OCI-LY7 (cell line): ENCODE results near the gene CABP1. TPM values are rescaled to one million over a fixed set of nuclear protein-coding genes. Genes with fewer than 3 reads are reported as not detected.

Experiments
- Bru-seq: library from RNA; stranded (reverse); fragments of 400-500 nt; gene quantifications from one replicate; lab custom pipeline; 2021; lab: Mats Ljungman, UMichigan
- BruChase-seq, 2 experiments: library from RNA; stranded (reverse); fragments of 400-500 nt; gene quantifications; one replicate each; lab custom pipeline; 2021; lab: Mats Ljungman, UMichigan
- BruUV-seq: library from RNA; stranded (reverse); fragments of 400-500 nt; replicated peaks from 2 replicates; lab custom pipeline; 2021; lab: Mats Ljungman, UMichigan
- CTCF ChIA-PET: fragments of 300-600 bp; sonication (Branson Sonifier 250); formaldehyde crosslinking; loops from one replicate; lab custom pipeline; 2022; ENCODE audit warnings: antibody characterized with exemption; ENCODE audit not compliant: unreplicated experiment; lab: Charles Lee
- POLR2A ChIA-PET: fragments of 300-600 bp; sonication (Branson Sonifier 250); formaldehyde crosslinking; loops from one replicate; lab custom pipeline; 2022; ENCODE audit warnings: antibody characterized with exemption; lab: Charles Lee
- DNase-seq: peaks from one replicate; pipeline ENCODE4 v3.0.0-alpha.2; 2015; ENCODE audit warnings: low spot score
- H2AFZ ChIP-seq: fragments of 200-600 bp; sonication (generic), shearing (Covaris generic); 2 replicates; pipeline ENCODE4 v1.6.1; 2014; ENCODE audit warnings: mild to moderate bottlenecking, antibody characterized with exemption, low read length, moderate library complexity
- H3K27ac ChIP-seq: fragments of 200-600 bp; sonication (generic); 2 replicates; pipeline ENCODE4 v1.5.1; 2014; ENCODE audit warnings: mixed run types, low read depth, mild to moderate bottlenecking, moderate library complexity, low read length, inconsistent platforms; ENCODE audit not compliant: poor library complexity, severe bottlenecking
- H3K36me3 ChIP-seq: fragments of 200-600 bp; sonication (generic); 2 replicates; pipeline ENCODE4 v1.6.1; 2014; ENCODE audit warnings: mild to moderate bottlenecking, antibody characterized with exemption, low read length, moderate library complexity, mixed read lengths; ENCODE audit not compliant: insufficient read depth
- H3K4me1 ChIP-seq: fragments of 200-600 bp; sonication (generic); 2 replicates; pipeline ENCODE4 v1.5.1; 2014; ENCODE audit warnings: mild to moderate bottlenecking, low read length; ENCODE audit not compliant: insufficient read depth, poor library complexity, severe bottlenecking
- H3K4me2 ChIP-seq: fragments of 200-600 bp; sonication (generic); 2 replicates; pipeline ENCODE4 v1.6.1; 2014; ENCODE audit warnings: mild to moderate bottlenecking, low read length
- H3K4me3 ChIP-seq: fragments of 200-600 bp; sonication (generic); 2 replicates; pipeline ENCODE4 v1.5.1; 2014; ENCODE audit warnings: mild to moderate bottlenecking, low read depth, low read length; ENCODE audit not compliant: poor library complexity, severe bottlenecking
- H3K79me2 ChIP-seq: fragments of 200-600 bp; sonication (generic); 2 replicates; pipeline ENCODE4 v1.6.1; 2016; ENCODE audit warnings: low read depth, mild to moderate bottlenecking, low read length, moderate library complexity, mixed read lengths; ENCODE audit not compliant: insufficient read depth
- H3K9me2 ChIP-seq: fragments of 200-600 bp; sonication (generic); 2 replicates; pipeline ENCODE4 v1.6.1; 2016; ENCODE audit warnings: mild to moderate bottlenecking, low read length, mixed read lengths; ENCODE audit not compliant: insufficient read depth
- H3K9me3 ChIP-seq: fragments of 200-600 bp; sonication (generic); 2 replicates; pipeline ENCODE4 v1.6.1; 2014; ENCODE audit warnings: mild to moderate bottlenecking, mixed run types, low read length, mixed read lengths
- H4K20me1 ChIP-seq: fragments of 200-600 bp; sonication (generic); 2 replicates; pipeline ENCODE4 v1.6.1; 2014; ENCODE audit warnings: mild to moderate bottlenecking, antibody characterized with exemption, low read length, moderate library complexity, mixed read lengths; ENCODE audit not compliant: insufficient read depth
- CTCF ChIP-seq: fragments of 200-600 bp; sonication (generic); conservative IDR thresholded peaks from 2 replicates; pipeline ENCODE4 v1.5.1; 2014; ENCODE audit warnings: mild to moderate bottlenecking, antibody characterized with exemption, low read length, moderate library complexity, mixed read lengths
- EZH2phosphoT487 ChIP-seq: fragments of 200-600 bp; sonication (generic); IDR thresholded peaks from 2 replicates; pipeline ENCODE4 v1.6.1; 2018; ENCODE audit warnings: low read depth, borderline replicate concordance, mild to moderate bottlenecking, mixed run types, antibody characterized with exemption, low read length, moderate library complexity, mixed read lengths
- intact Hi-C: fragments of 100-400 bp; cut with micrococcal nuclease; formaldehyde crosslinking; loops from one replicate; pipeline ENCODE4 v1.10.0; 2022; ENCODE audit not compliant: unreplicated experiment
- long read RNA-seq: library from polyadenylated mRNA; stranded (forward); transcript quantifications from one replicate; pipeline ENCODE4 v2.0.0, GENCODE V29; 2022
- total RNA-seq, 2 experiments: library from RNA; depleted of rRNA in 1 of 2; stranded (reverse); fragments of >200 nt in 1 of 2; shearing (Covaris generic) in 1 of 2; gene quantifications; 2 replicates each; pipeline ENCODE4 v1.2.3, GENCODE V29; 2014 to 2022

Gene CABP1
- total RNA-seq (2014; rRNA removed; shearing (Covaris generic)), result 0.18 and 0.79 TPM in 2 replicates
- 2.4 and 3.8 TPM in 2 replicates for total RNA-seq (2022)
- Bru-seq, nascent RNA, result percentile 33 among the genes with signal in this experiment
- BruChase-seq, experiment 1, labeled RNA remaining after a 6-hour chase, result percentile 36 among the genes with signal in this experiment
- BruChase-seq, experiment 2, labeled RNA remaining after a 2-hour chase, result percentile 36 among the genes with signal in this experiment
- long read RNA-seq, partial matches to known transcripts, result 0 of 3 reads
- long read RNA-seq, other reads (novel, unspliced or antisense), result 0 of 3 reads

GRCh38 chr12:120639771-120640721, at the start of gene CABP1:
CABP1 (plus strand) TSS chr12:120640626; CDS start chr12:120640686, 60 bp downstream.
- peak within 1 kb of the TSS; percentile 81 for H3K4me2 ChIP-seq
- no peaks in the 10 kb centered on the region for H4K20me1 ChIP-seq
- ChIA-PET POLR2A (interaction anchor here (1.4 kb wide), 1 partner anchor 59 kb away, joined by 3 read pairs; the partner anchor contains the start of gene POP5), CTCF (no interaction called here)
- H3K79me2 ChIP-seq, result no peaks in the 10 kb centered on the region
- peak within 1 kb of the TSS; percentile 95 for H2AFZ ChIP-seq
- peak; percentile 83 for DNase-seq
- H3K9me3 ChIP-seq, result no peaks in the 10 kb centered on the region
- no peaks in the 10 kb centered on the region for H3K9me2 ChIP-seq
- peak within 1 kb of the TSS; percentile 69 for H3K4me3 ChIP-seq
- BruUV-seq, result no TSS peak
- no peak for TF ChIP-seq EZH2phosphoT487
- peak; percentile 71 for TF ChIP-seq CTCF
- H3K27ac ChIP-seq, result no peak within 1 kb of the TSS
- H3K4me1 ChIP-seq, result peaks cover 20% of the 10 kb centered on the region
- intact Hi-C loops, result loop anchor here (2.0 kb wide), 1 partner anchor 57 kb away; no protein-coding TSS in a partner anchor
- H3K36me3 ChIP-seq, result no peaks in the 10 kb centered on the region

- intact Hi-C loops, result no loop called here
- no peak overlapping the region for H3K4me3 ChIP-seq
- H3K9me2 ChIP-seq, result no peaks in the 10 kb centered on the region
- no TSS peak for BruUV-seq
- no peak for TF ChIP-seq CTCF
- TF ChIP-seq EZH2phosphoT487, result no peak
- H3K4me2 ChIP-seq, result no peak overlapping the region
- H3K27ac ChIP-seq, result no peak overlapping the region
- no peaks in the 10 kb centered on the region for H4K20me1 ChIP-seq
- peaks cover 4% of the 10 kb centered on the region for H3K4me1 ChIP-seq
- no peak overlapping the region for H2AFZ ChIP-seq
- H3K36me3 ChIP-seq, result no peaks in the 10 kb centered on the region
- no peak for DNase-seq
- no peaks in the 10 kb centered on the region for H3K9me3 ChIP-seq
- ChIA-PET POLR2A (interaction anchor here (0.7 kb wide), 1 partner anchor 40 kb away, joined by 4 read pairs; no protein-coding TSS in a partner anchor), CTCF (no interaction called here)
- H3K79me2 ChIP-seq, result no peaks in the 10 kb centered on the region
Observed at GRCh38 chr12:120590741-120591407, 49.6 kb upstream of the CABP1 start.
